ENCODE data around the gene CHD1. TPM values are rescaled to one million over a fixed set of nuclear protein-coding genes. Genes with fewer than 3 reads are reported as not detected.

The CHD1 gene
- total and polyA plus RNA-seq, 2 of the 4 experiments (the other 2 are of a cell fraction) = 12.3 to 33.7 TPM

DNA sequence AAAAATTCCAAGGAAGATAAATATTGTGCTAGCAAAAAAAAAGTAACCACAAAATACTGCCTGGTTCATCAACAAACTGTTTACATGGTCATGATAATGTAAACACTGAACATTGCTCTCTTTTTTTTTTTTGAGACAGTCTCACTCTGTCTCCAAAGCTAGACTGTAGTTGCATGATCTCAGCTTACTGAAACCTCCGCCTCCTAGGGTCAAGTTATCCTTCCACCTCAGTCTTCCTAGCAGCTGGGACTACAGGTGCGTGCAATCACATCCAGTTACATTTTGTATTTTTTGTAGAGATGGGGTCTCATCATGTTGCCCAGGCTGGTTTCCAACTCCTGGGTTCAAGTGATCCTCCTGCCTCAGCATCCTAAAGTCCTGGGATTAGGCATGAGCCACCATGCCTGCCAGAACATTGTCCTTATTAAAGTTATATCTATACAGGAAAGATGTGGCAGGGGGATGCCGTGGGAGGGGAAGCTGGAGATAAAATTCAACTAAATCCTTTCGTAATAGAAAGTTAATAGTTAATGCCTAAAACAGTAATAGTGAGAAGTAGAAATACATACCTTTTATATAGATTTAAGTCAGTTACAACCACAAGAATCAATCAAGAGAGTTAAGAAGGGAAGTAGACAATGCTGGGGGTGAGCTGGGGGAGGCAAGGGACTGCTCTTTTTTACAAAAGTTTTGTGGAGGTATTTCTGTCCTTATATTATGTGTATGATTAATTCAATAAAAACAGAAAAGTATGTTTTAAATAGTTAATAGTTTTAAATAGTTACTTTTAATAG is 103.0 kb downstream of the CHD1 start:
- H2BK5ac ChIP-seq (ENCODE audit: low read depth, low read length, poor library complexity, severe bottlenecking) = no peak overlapping the region
- no peak overlapping the region for H3K4me2 ChIP-seq (ENCODE audit: low read depth, low read length)
- in situ Hi-C loops (cut with MboI; ENCODE audit: low sequenced_read_pairs) = no loop called here
- no peak overlapping the region for H3K9ac ChIP-seq (ENCODE audit: low read depth, low read length)
- H3K36me3 ChIP-seq (ENCODE audit: control insufficient read depth, insufficient read depth, low read length) = no peaks in the 10 kb centered on the region
- dilution Hi-C loops (cut with HindIII; ENCODE audit: low sequenced_read_pairs, unreplicated experiment) = no loop called here
- BruUV-seq (replicated peaks) = no TSS peak
- H4K91ac ChIP-seq (ENCODE audit: insufficient read depth, low read depth, low read length) = no peak overlapping the region
- H3K4ac ChIP-seq (ENCODE audit: low read depth, low read length) = no peak overlapping the region
- ChIA-PET POLR2A (ENCODE audit: unreplicated experiment) (no interaction called here), CTCF (no interaction called here)
- H3K4me3 ChIP-seq (ENCODE audit: insufficient read depth, low read depth, low read length) = no peak overlapping the region
- H3K14ac ChIP-seq (replicated peaks; ENCODE audit: low read depth, low read length) = no peak overlapping the region
- H3K18ac ChIP-seq (ENCODE audit: low read depth, low read length) = no peak overlapping the region
- no peaks in the 10 kb centered on the region for H3K79me1 ChIP-seq (ENCODE audit: low read depth in 1 of 2, low read length in 2 of 2)
- no peaks in the 10 kb centered on the region for H4K20me1 ChIP-seq (ENCODE audit: insufficient read depth, low read length)
- ATAC-seq (ENCODE audit: low read depth) = no peak
- H4K8ac ChIP-seq (ENCODE audit: low read depth in 2 of 2, low read length in 2 of 2) = no peak overlapping the region
- intact Hi-C loops (cut with micrococcal nuclease) = loop anchor here (2.0 to 10.0 kb wide), 7 partner anchors 55 to 1663 kb away; partner anchors contain the start of gene RIOK2
- DNase-seq = no peak
- TF ChIP-seq, protein P1, sequence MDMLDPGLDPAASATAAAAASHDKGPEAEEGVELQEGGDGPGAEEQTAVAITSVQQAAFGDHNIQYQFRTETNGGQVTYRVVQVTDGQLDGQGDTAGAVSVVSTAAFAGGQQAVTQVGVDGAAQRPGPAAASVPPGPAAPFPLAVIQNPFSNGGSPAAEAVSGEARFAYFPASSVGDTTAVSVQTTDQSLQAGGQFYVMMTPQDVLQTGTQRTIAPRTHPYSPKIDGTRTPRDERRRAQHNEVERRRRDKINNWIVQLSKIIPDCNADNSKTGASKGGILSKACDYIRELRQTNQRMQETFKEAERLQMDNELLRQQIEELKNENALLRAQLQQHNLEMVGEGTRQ (IDR thresholded peaks at IDR 0.05; ENCODE audit: low read depth, low read length) = no peak
- TF ChIP-seq CEBPB (IDR thresholded peaks at IDR 0.05; ENCODE audit: low read depth, low read length) (no peak), SMC3 (IDR thresholded peaks at IDR 0.05; ENCODE audit: low read depth, low read length) (no peak), CHD1 (IDR thresholded peaks at IDR 0.05; ENCODE audit: low read depth, low read length) (no peak)
- H2AK5ac ChIP-seq (ENCODE audit: low read depth, low read length) = no peak overlapping the region
- H2AFZ ChIP-seq (replicated peaks; ENCODE audit: low read length, poor library complexity) = no peak overlapping the region
- H2BK120ac ChIP-seq (ENCODE audit: low read depth, low read length) = no peak overlapping the region
- H3K9me1 ChIP-seq (ENCODE audit: insufficient read depth, low read length) = no peaks in the 10 kb centered on the region
- H3K27ac ChIP-seq (ENCODE audit: insufficient read depth, low read length) = no peak overlapping the region
- no peaks in the 10 kb centered on the region for H3K9me3 ChIP-seq (ENCODE audit: control insufficient read depth, insufficient read depth, low read length)
- H3K23ac ChIP-seq (ENCODE audit: low read depth, low read length) = no peak overlapping the region
- no CpG with 5 or more reads among the region's 4 CpGs for WGBS, 2 experiments (ENCODE audit: extremely low coverage in 2 of 2, insufficient read length in 1 of 2)
- no peak overlapping the region for H2AK9ac ChIP-seq (replicated peaks; ENCODE audit: low read depth, low read length, poor library complexity)
- H2BK15ac ChIP-seq (ENCODE audit: low read depth, low read length) = no peak overlapping the region
- no peak overlapping the region for H4K5ac ChIP-seq (ENCODE audit: low read depth, low read length)
- H3K4me1 ChIP-seq (ENCODE audit: control insufficient read depth, insufficient read depth, low read length) = no peaks in the 10 kb centered on the region
- no peaks in the 10 kb centered on the region for H3K27me3 ChIP-seq (ENCODE audit: control insufficient read depth, insufficient read depth, low read length)
- no peak overlapping the region for H3K56ac ChIP-seq (ENCODE audit: extremely low read depth, insufficient read depth, low read length)
- no peak overlapping the region for H2BK20ac ChIP-seq (ENCODE audit: low read depth, low read length)

Data from IMR-90 (cell line).